OCI-LY3 (cell line): ENCODE data around the gene MED13L.

Experiments
- CTCF ChIP-seq: fragments of 200-600, 300-600 bp; sonication (generic); IDR thresholded peaks from 2 replicates; pipeline ENCODE4 v1.5.1; 2014; ENCODE audit warnings: antibody characterized with exemption, low read length, low read depth
- EZH2phosphoT487 ChIP-seq: fragments of 200-600 bp; shearing (Covaris generic); IDR thresholded peaks from 2 replicates; pipeline ENCODE4 v1.6.1; 2018; ENCODE audit warnings: antibody characterized with exemption, mixed run types, low read depth

GRCh38 chr12:116135209-116135930 lies 142.1 kb downstream of the MED13L start:
- no peak for TF ChIP-seq CTCF
- no peak for TF ChIP-seq EZH2phosphoT487
